ENCODE measurements around the gene ANKUB1.
"Not testable (repeated sequence)": the region's sequence is repeated elsewhere in the genome, so short reads cannot be mapped to it uniquely, and the experiment has no call there.

Gene ANKUB1

GRCh38 chr3:149792452-149793270 lies at the start of gene ANKUB1:
Gene ANKUB1, minus strand, starts transcription at chr3:149792554. Its CDS starts 188 bp downstream, at chr3:149792366.
- no peak for DNase-seq

- no peak for DNase-seq
Measured at GRCh38 chr3:149839896-149840295, 47.5 kb upstream of the ANKUB1 start.

DNA sequence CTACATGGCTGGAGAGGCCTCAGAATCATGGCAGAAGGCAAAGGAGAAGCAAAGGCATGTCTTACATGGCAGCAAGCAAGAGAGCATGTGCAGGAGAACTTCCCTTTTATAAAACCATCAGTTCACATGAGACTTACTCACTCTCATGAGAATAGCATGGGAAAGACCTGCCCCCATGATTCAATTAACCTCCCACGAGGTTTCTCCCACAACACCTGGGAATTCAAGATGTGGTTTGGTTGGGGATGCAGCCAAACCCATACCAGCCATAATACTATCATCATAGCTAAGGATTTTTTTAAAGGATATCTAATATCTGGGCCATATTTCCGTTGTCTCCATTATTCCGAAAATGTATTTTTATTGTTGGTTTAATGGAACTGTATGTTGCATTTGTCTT lies 47.1 kb upstream of the ANKUB1 start:
- not testable (repeated sequence) for DNase-seq

DNA sequence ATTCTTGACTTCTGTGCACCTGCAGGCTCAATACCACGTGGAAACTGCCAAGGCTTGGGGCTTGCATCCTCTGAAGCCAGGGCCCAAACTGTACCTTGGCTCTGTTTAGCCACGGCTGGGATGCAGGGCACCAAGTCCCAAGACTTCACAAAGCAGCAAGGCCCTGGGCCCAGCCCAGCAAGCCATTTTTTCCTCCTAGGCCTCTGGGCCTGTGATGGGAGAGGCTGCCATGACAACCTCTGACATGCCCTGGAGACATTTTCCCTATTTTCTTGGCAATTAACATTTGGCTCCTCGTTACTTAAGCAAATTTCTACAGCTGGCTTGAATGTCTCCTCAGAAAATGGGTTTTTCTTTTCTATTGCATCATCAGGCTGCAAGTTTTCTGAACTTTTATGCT lies 46.1 kb upstream of the ANKUB1 start:
- not testable (repeated sequence) for DNase-seq

- DNase-seq: no peak
Measured at GRCh38 chr3:149833241-149833640, 40.9 kb upstream of the ANKUB1 start.

DNA sequence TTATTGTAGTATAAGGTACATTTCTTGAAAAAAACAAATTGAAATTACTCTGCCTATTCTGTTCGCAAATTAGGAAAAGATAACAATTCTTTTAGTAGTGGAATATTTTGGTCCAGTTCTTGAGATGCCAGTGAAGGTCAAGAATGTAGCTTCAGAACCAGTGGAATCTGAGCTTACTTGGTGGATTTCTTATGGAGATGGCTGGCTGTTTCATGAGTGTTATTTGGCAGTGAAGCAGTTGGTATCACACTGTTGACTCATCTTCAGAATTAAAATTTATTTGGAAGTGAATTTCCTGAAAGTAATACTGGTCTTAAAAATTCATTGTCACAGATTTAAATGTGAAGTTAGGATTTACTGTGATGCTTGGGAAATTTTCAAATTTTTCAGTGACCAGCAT lies 39.7 kb upstream of the ANKUB1 start:
- DNase-seq: no peak

DNA sequence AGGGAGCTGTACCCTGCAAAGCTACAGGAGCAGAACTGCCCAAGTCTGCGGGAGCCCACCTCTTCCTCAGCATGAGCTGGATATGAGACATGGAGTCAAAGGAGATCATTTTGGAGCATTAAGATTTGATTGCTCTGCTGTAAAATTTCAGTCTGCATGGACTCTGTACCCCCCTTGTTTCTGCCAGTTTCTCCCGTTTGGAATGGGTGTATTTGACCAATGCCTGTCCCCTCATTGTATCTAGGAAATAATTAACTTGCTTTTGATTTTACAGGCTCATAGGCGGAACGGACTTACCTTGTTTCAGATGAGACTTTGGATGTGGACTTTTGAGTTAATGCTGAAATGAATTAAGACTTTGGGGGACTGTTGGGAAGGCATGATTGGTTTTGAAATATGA lies 39.0 kb upstream of the ANKUB1 start:
- no peak for DNase-seq

DNA sequence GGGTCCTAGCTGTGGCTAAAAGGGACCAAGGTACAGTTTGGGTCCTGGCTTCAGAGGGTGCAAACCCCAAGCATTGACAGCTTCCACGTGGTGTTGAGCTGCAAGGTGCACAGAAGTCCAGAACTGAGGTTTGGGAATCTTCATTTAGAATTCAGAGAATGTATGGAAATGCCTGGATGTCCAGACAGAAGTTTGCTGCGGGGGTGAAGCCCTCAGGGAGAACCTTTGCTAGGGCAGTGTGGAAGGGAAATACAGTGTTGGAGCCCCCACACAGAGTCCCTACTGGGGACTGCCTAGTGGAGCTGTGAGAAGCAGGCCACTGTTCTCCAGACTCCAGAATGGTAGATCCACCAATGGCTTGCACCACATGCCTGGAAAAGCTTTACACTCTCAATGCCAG lies 38.5 kb upstream of the ANKUB1 start:
- no peak for DNase-seq

DNA sequence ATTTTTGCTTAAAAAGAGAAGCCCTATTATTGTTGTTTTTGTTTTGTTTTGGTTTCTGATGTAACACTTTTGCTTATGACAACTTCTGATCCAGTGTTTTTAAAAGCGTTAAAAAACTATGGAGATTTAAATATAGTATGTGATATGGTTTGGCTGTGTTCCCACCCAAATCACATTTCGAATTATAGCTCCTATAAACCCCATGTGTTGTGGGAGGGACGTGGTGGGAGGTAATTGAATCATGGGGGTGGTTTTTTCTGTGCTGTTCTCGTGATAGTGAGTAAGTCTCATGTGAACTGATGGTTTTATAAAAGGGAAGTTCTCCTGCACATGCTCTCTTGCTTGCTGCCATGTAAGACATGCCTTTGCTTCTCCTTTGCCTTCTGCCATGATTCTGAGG lies 37.3 kb upstream of the ANKUB1 start:
- DNase-seq: not testable (repeated sequence)

- DNase-seq: no peak
Measured at GRCh38 chr3:149828390-149828789, 36.0 kb upstream of the ANKUB1 start.

DNA sequence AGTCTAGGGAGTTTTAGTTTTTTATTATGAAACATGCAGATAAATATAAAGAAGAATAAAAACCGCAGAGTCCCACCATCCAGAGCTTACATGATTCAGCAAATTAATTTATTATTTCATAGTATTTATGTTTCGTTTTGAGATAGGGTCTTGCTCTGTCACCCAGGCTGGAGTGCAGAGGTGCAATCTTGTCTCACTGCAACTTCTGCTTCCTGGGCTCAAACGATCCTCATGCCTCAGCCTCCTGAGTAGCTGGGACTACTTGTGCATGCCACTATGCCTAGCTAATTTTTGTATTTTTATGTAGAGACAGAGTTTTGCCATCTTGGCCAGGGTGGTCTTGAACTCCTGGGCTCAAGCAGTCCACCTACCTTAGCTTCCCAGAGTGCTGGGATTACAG lies 34.3 kb upstream of the ANKUB1 start:
- DNase-seq: no peak

- DNase-seq: no peak
Measured at GRCh38 chr3:149820183-149820582, 27.8 kb upstream of the ANKUB1 start.

DNA sequence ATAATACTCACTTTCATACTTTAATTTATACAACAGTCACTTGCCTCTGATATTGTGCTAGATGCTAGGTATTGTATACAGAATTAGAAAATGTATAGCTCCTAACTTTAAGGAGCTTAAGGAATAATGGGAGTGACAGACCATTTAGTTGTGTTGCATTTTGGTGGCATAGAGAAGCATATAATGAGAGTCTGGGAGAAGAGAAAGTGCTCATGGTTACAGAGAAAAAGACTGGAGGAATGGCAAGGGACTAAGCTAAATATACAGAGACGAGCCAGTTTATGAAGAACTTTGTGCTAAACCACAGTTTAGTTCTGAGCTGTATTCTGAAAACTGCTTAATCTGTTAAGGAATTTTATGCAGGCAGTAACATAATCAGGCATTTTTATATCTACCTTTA lies 27.1 kb upstream of the ANKUB1 start:
- DNase-seq: no peak

- DNase-seq: no peak
Measured at GRCh38 chr3:149816986-149817385, 24.6 kb upstream of the ANKUB1 start.

- no peak for DNase-seq
Measured at GRCh38 chr3:149816311-149816710, 24.0 kb upstream of the ANKUB1 start.

DNA sequence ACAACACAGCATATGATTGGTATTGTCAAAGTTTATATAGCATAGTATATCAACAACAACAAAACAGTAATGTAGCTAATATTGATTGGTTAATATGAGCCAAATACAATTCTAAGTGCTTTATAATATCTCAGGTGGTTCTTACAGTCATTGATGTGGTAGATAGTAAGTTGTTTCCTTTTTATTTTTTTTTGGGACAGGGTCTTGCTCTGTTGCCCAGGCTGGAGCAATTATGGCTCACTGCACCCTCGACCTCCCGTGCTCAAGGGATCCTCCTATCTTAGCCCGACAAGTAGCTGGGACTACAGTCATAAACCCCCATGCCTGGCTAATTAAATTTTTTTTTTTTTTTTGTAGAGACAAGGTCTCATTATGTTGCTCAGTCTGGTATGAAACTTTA lies 23.4 kb upstream of the ANKUB1 start:
- DNase-seq: no peak

DNA sequence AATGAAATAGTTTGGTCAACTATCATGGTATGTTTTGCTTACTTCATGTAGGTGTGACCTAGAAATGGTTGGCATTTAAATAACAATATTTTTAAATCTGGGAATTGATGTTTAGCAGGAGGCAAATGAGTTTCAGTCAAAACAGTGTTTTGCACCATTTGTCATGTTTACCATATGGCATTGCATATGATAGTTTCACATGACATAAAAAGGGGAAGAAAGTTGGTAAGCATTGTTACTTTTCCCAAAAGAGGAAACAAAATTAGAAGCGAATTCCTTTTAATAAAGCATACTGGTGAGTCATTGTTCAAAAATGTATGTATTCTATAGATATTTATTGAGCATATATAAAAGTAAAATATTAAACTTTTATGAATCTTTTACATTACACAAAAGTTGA lies 23.0 kb upstream of the ANKUB1 start:
- no peak for DNase-seq

GRCh38 chr3:149813367-149814281 lies 21.3 kb upstream of the ANKUB1 start:
- peak; percentile 46 for DNase-seq

DNA sequence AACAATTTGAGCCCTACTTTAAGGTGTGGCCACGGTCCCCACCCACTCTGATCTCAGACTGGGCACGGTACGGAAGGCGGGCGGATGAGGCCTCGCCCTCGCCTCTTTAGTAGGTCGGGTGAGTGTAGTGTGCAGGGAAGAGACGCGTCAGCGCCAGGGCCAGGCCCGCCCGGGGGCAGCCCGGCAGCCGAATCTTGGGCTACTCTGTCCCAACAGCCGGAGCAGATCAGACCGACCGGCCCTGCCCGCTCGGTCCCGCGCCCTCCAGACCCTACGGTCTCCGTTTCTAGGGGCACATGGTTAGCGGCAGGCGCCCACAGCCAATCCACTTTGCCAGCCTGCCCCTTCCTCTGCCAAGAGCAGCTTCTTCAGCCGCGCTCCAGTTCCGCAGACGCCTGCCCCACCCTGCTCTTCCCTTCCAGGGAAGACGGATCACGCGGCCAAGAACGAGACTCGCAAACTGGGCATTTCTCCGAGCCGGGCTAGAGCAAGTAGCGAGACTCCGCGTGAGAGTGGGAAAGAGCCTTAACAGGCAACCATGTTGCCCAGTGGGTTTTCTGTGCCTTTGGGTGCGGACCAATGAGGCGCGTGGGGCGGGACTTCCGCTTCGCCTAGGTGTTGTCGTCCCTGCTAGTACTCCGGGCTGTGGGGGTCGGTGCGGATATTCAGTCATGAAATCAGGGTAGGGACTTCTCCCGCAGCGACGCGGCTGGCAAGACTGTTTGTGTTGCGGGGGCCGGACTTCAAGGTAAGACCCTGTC lies 20.4 kb upstream of the ANKUB1 start, which contains the start of gene RNF13:
TSS of gene RNF13 (plus strand) at position 610 of the 761 bp plus-strand sequence. CDS start 32,812 bp downstream, outside the sequence.
- DNase-seq: peak; percentile 95

GRCh38 chr3:149812165-149812605 lies 19.8 kb upstream of the ANKUB1 start:
- no peak for DNase-seq

DNA sequence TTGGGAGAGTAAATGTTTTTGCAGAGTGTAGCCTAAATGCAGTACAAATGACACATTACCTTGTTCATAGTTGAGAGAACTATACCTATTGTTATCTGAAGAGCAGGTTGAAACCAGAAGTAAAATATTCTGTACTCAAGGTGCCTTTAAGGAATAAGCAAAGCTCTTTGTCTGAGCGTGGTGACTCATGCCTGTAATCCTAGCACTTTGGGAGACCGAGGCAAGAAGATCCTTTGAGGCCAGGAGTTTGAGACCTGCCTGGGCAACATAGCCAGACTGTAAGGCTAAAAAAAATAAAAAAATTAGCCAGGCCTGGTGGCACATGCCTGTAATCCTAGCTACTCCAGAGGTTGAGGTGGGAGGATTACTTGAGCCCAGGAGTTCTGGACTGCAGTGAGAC lies 18.5 kb upstream of the ANKUB1 start:
- DNase-seq: no peak

- DNase-seq: no peak
Measured at GRCh38 chr3:149809699-149810098, 17.3 kb upstream of the ANKUB1 start.

Data from hematopoietic multipotent progenitor cell treated with erythropoietin and hydrocortisone succinate and interleukin-3 and kit ligand, for 8 days (in vitro differentiated cells).